DND-41 (cell line): ENCODE results near the gene CXCL9.
A peak's percentile ranks its signal among the peaks of the same experiment; 100 is the strongest.

ENCODE experiments used
- ATAC-seq: fragments of 200-7000 bp; cut with Tn5 transposase; 3 replicates; pipeline ENCODE4 v1.9.1; 2021; ENCODE audit warnings: low read depth; ENCODE audit not compliant: insufficient read depth
- DNase-seq: peaks from one replicate; pipeline ENCODE4 v3.0.0-alpha.2; 2020
- H2AFZ ChIP-seq: 2 replicates; pipeline ENCODE4 v1.6.0; 2012; ENCODE audit warnings: low read depth, low read length
- H3K27ac ChIP-seq: 2 replicates; pipeline ENCODE4 v1.5.1; 2012; ENCODE audit warnings: low read length, inconsistent platforms
- H3K27me3 ChIP-seq: fragments of 200-600 bp; sonication (generic); 2 replicates; pipeline ENCODE4 v1.6.0; 2012; ENCODE audit warnings: low read length, mild to moderate bottlenecking, inconsistent platforms; ENCODE audit not compliant: insufficient read depth, poor library complexity
- H3K36me3 ChIP-seq: 2 replicates; pipeline ENCODE4 v1.5.1; 2012; ENCODE audit warnings: low read length, inconsistent platforms; ENCODE audit not compliant: insufficient read depth
- H3K4me1 ChIP-seq: 2 replicates; pipeline ENCODE4 v1.5.1; 2012; ENCODE audit warnings: mild to moderate bottlenecking, low read length; ENCODE audit not compliant: insufficient read depth
- H3K4me2 ChIP-seq: 2 replicates; pipeline ENCODE4 v1.6.0; 2012; ENCODE audit warnings: mild to moderate bottlenecking, moderate library complexity, low read length, inconsistent platforms; ENCODE audit not compliant: insufficient read depth
- H3K4me3 ChIP-seq, 2 experiments: fragments of 200-600 bp in 1 of 2; shearing (Covaris generic) in 1 of 2; 2 replicates each; pipeline ENCODE4 v1.5.1; 2012 to 2016; ENCODE audit warnings: inconsistent platforms in 2 of 2, low read length in 2 of 2, mild to moderate bottlenecking in 2 of 2, low read depth in 1 of 2, moderate library complexity in 1 of 2
- H3K79me2 ChIP-seq: 2 replicates; pipeline ENCODE4 v1.6.0; 2012; ENCODE audit warnings: low read length, inconsistent platforms; ENCODE audit not compliant: insufficient read depth
- H3K9ac ChIP-seq: 2 replicates; pipeline ENCODE4 v1.6.0; 2012; ENCODE audit warnings: low read depth, mild to moderate bottlenecking, inconsistent platforms, low read length, moderate library complexity
- H3K9me3 ChIP-seq: 2 replicates; pipeline ENCODE4 v1.5.1; 2012; ENCODE audit warnings: low read length, moderate library complexity, mild to moderate bottlenecking, inconsistent platforms; ENCODE audit not compliant: insufficient read depth, severe bottlenecking
- H4K20me1 ChIP-seq: 2 replicates; pipeline ENCODE4 v1.6.0; 2012; ENCODE audit warnings: low read length; ENCODE audit not compliant: insufficient read depth
- CTCF ChIP-seq: IDR thresholded peaks from 2 replicates; pipeline ENCODE4 v1.5.1; 2012; ENCODE audit warnings: borderline replicate concordance, low read length, moderate library complexity, mild to moderate bottlenecking; ENCODE audit not compliant: poor library complexity, severe bottlenecking; ENCODE audit errors: extremely low read depth
- EZH2 ChIP-seq: IDR thresholded peaks from 3 replicates; pipeline ENCODE4 v1.6.1; 2012; ENCODE audit warnings: borderline replicate concordance, low read depth, mild to moderate bottlenecking, moderate library complexity, low read length, inconsistent platforms; ENCODE audit not compliant: severe bottlenecking

Gene CXCL9

GRCh38 chr4:76016393-76016792, 9.1 kb upstream of the CXCL9 start:
- no peak overlapping the region for H2AFZ ChIP-seq
- no peaks in the 10 kb centered on the region for H3K79me2 ChIP-seq
- H3K27me3 ChIP-seq, result no peaks in the 10 kb centered on the region
- DNase-seq, result no peak
- H3K4me3 ChIP-seq, result no peak overlapping the region
- H3K27ac ChIP-seq, result no peak overlapping the region
- peak; percentile 40; the same call in 1 of the 3 replicates for ATAC-seq
- H4K20me1 ChIP-seq, result no peaks in the 10 kb centered on the region
- no peak overlapping the region for H3K4me2 ChIP-seq
- no peak overlapping the region for H3K9ac ChIP-seq
- TF ChIP-seq EZH2, result no peak
- no peak for TF ChIP-seq CTCF
- no peaks in the 10 kb centered on the region for H3K36me3 ChIP-seq
- H3K4me1 ChIP-seq, result no peaks in the 10 kb centered on the region
- no peaks in the 10 kb centered on the region for H3K9me3 ChIP-seq

GRCh38 chr4:76013540-76013939, 6.2 kb upstream of the CXCL9 start:
- no peaks in the 10 kb centered on the region for H3K4me1 ChIP-seq
- no peak for TF ChIP-seq EZH2
- no peak for TF ChIP-seq CTCF
- H3K27ac ChIP-seq, result no peak overlapping the region
- H3K9ac ChIP-seq, result no peak overlapping the region
- no peak overlapping the region for H3K4me3 ChIP-seq
- no peak overlapping the region for H3K4me2 ChIP-seq
- no peaks in the 10 kb centered on the region for H3K79me2 ChIP-seq
- DNase-seq (no peak), ATAC-seq (no peak)
- H3K36me3 ChIP-seq, result no peaks in the 10 kb centered on the region
- no peak overlapping the region for H2AFZ ChIP-seq
- H3K9me3 ChIP-seq, result no peaks in the 10 kb centered on the region
- peaks cover 2% of the 10 kb centered on the region for H3K27me3 ChIP-seq
- H4K20me1 ChIP-seq, result no peaks in the 10 kb centered on the region

GRCh38 chr4:76012388-76012801, 5.1 kb upstream of the CXCL9 start:
- ATAC-seq (no peak), DNase-seq (no peak)
- no peaks in the 10 kb centered on the region for H4K20me1 ChIP-seq
- H3K36me3 ChIP-seq, result no peaks in the 10 kb centered on the region
- no peaks in the 10 kb centered on the region for H3K9me3 ChIP-seq
- no peak overlapping the region for H3K9ac ChIP-seq
- H3K27ac ChIP-seq, result no peak overlapping the region
- no peak overlapping the region for H3K4me2 ChIP-seq
- TF ChIP-seq EZH2, result no peak
- no peak for TF ChIP-seq CTCF
- H3K27me3 ChIP-seq, result peaks cover 2% of the 10 kb centered on the region
- H2AFZ ChIP-seq, result no peak overlapping the region
- H3K79me2 ChIP-seq, result no peaks in the 10 kb centered on the region
- no peaks in the 10 kb centered on the region for H3K4me1 ChIP-seq
- H3K4me3 ChIP-seq, result no peak overlapping the region

- no peaks in the 10 kb centered on the region for H4K20me1 ChIP-seq
- no peak overlapping the region for H3K9ac ChIP-seq
- DNase-seq (no peak), ATAC-seq (no peak)
- H3K36me3 ChIP-seq, result no peaks in the 10 kb centered on the region
- H3K4me2 ChIP-seq, result no peak overlapping the region
- TF ChIP-seq EZH2 (no peak), CTCF (no peak)
- H3K4me3 ChIP-seq, result no peak overlapping the region
- H3K27me3 ChIP-seq, result peaks cover 2% of the 10 kb centered on the region
- no peaks in the 10 kb centered on the region for H3K79me2 ChIP-seq
- no peak overlapping the region for H2AFZ ChIP-seq
- H3K27ac ChIP-seq, result no peak overlapping the region
- no peaks in the 10 kb centered on the region for H3K4me1 ChIP-seq
- no peaks in the 10 kb centered on the region for H3K9me3 ChIP-seq
Measured at GRCh38 chr4:76011700-76012387, 4.5 kb upstream of the CXCL9 start.
